ENCODE measurements around the gene UPF3A. TPM values are rescaled to one million over a fixed set of nuclear protein-coding genes. Genes with fewer than 3 reads are reported as not detected.
A peak's percentile ranks its signal among the peaks of the same experiment; 100 is the strongest.

Gene UPF3A
- total and polyA plus RNA-seq, 9 of the 15 experiments (the other 6 are each of a cell fraction or from before 2014, with no cell fraction given) = 15.6 to 76.5 (median 40.9) TPM

DNA sequence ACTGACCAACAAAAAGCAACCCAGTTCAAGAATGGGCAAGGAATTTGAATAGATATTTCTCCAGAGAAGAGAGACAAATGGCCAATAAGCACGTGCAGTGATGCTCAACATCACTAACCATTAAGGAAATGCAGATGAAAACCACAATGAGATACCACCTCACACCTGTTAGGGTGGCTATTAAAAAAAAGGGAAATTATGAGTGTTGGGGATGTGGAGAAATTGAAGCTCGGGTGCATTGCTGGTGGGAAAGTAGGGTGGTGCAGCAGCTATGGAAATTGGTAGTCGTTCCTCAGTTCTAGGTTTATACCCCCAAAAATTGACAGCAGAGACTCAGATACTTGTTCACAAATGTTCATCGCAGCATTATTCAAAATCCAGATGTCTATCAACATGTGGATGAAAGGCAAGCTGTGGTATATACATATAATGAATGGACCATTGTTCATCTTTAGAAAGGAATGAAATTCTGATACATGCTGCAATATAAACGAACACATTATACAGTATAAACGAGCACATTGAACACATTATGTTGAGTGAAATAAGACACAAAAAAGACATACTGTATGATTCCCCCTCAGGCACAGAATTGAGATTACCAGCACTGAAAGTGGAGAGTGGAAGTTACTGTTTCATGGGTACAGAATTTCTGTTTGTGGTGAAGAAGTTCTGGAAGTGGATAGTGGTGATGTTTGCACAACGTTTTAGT is 33.8 kb downstream of the UPF3A start:
- H3K9ac ChIP-seq (ENCODE audit: insufficient read depth in 1 of 2, low read depth in 2 of 2, low read length in 2 of 2) = peak overlapping the region; percentile 70 to 88
- ChIA-PET CTCF (ENCODE audit: low intra/inter-chr PET ratio) (no interaction called here), POLR2A (no interaction called here)
- H3K4me3 ChIP-seq = peak overlapping the region; percentile 75
- no peaks in the 10 kb centered on the region for H3K9me1 ChIP-seq (ENCODE audit: control insufficient read depth, insufficient read depth, low read length)
- H3K36me3 ChIP-seq (ENCODE audit: control insufficient read depth, insufficient read depth, low read length) = peaks cover 5% of the 10 kb centered on the region; the same call in 2 of the 3 replicates
- in situ Hi-C loops (cut with MboI) = no loop called here
- H3K27me3 ChIP-seq (ENCODE audit: control insufficient read depth in 2 of 2, insufficient read depth in 2 of 2, low read length in 2 of 2) = no peaks in the 10 kb centered on the region
- peaks cover 10% of the 10 kb centered on the region; the same call in 1 of the 2 replicates for H4K20me1 ChIP-seq (replicated peaks; ENCODE audit: control insufficient read depth, insufficient read depth, low read length)
- H3K4me2 ChIP-seq (ENCODE audit: insufficient read depth, low read length) = peak overlapping the region; percentile 89
- FAIRE-seq (peak; percentile 48), ATAC-seq (no peak), DNase-seq (ENCODE audit: extremely low read depth in 1 of 4, low spot score in 3 of 4) (no peak)
- H3K4me1 ChIP-seq (replicated peaks in 1 of 2; ENCODE audit: control insufficient read depth in 2 of 2, insufficient read depth in 2 of 2, low read length in 2 of 2) = peaks cover 20 to 21% of the 10 kb centered on the region in 2 experiments; a peak in 4 of 5 replicates
- TSS peak; percentile 69 for BruUV-seq (replicated peaks)
- peak overlapping the region; percentile 77 for H3K27ac ChIP-seq (ENCODE audit: extremely low read depth, low read depth, low read length)
- TF ChIP-seq HNRNPH1 (optimal IDR thresholded peaks at IDR 0.05; ENCODE audit: low read depth, low read length) (no peak), TEAD4 (IDR thresholded peaks at IDR 0.05; ENCODE audit: low read length) (0 out of 2 replicates have a peak, but pooled peaks have one; percentile 18), TEAD4 (CRISPR knock-in tag; IDR thresholded peaks at IDR 0.05; ENCODE audit: borderline replicate concordance) (no peak)
- intact Hi-C loops (cut with micrococcal nuclease) = no loop called here
- peaks cover 73% of the 10 kb centered on the region for H3K79me2 ChIP-seq (ENCODE audit: control insufficient read depth, insufficient read depth, low read length)
- under 1% methylated on average over 7 of the region's 7 CpGs for WGBS (ENCODE audit: insufficient coverage, low coverage, missing lambda C conversion rate)
- H3K9me3 ChIP-seq (replicated peaks; ENCODE audit: control insufficient read depth, insufficient read depth, low read depth, low read length) = no peaks in the 10 kb centered on the region
- H2AFZ ChIP-seq (ENCODE audit: low read depth, low read length) = peak overlapping the region; percentile 71; the same call in 1 of the 2 replicates

DNA sequence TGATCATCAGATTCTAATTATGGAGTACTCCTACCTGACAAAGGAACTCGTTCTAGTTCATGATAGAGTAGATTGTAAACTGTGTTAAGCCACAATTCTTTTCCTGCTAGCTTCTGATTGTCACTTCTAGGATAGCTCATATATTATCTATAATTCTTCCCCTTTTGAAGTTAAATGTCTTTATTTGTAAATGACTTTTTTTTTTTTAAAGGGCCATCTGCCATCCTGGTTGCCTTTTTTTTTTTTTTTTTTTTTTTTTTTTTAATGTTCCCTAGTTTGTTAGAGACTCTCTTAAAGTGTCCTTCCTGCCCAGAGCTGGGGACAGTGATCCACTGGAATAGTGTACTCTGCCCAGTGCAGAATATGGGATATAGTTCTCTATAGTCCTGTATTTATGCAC is 37.2 kb downstream of the UPF3A start:
- CTCF ChIA-PET (ENCODE audit: low intra/inter-chr PET ratio) = no interaction called here
- no peak overlapping the region for H2AFZ ChIP-seq (ENCODE audit: low read depth, low read length)
- ATAC-seq (no peak), FAIRE-seq (no peak), DNase-seq (ENCODE audit: extremely low read depth in 1 of 4, low spot score in 3 of 4) (no peak)
- no peaks in the 10 kb centered on the region for H3K9me3 ChIP-seq (replicated peaks; ENCODE audit: control insufficient read depth, insufficient read depth, low read depth, low read length)
- H3K9ac ChIP-seq (ENCODE audit: insufficient read depth in 1 of 2, low read depth in 2 of 2, low read length in 2 of 2) = 0 out of 4 replicates have a peak overlapping the region, but pooled peaks of 1 of the 2 experiments have one; percentile 20
- 0% methylated on average over 1 of the region's 1 CpG for WGBS (ENCODE audit: insufficient coverage, low coverage, missing lambda C conversion rate)
- H3K27ac ChIP-seq (ENCODE audit: extremely low read depth, low read depth, low read length) = peak overlapping the region; percentile 3; the same call in 1 of the 3 replicates
- 0 out of 2 replicates have a peak overlapping the region, but pooled peaks have one; percentile 25 for H3K4me2 ChIP-seq (ENCODE audit: insufficient read depth, low read length)
- H4K20me1 ChIP-seq (replicated peaks; ENCODE audit: control insufficient read depth, insufficient read depth, low read length) = peaks cover 12% of the 10 kb centered on the region; the same call in 1 of the 2 replicates
- peaks cover 22 to 27% of the 10 kb centered on the region in 2 experiments; a peak in 4 of 5 replicates for H3K4me1 ChIP-seq (replicated peaks in 1 of 2; ENCODE audit: control insufficient read depth in 2 of 2, insufficient read depth in 2 of 2, low read length in 2 of 2)
- intact Hi-C loops (cut with micrococcal nuclease) (no loop called here), in situ Hi-C loops (cut with MboI) (no loop called here)
- H3K36me3 ChIP-seq (ENCODE audit: control insufficient read depth, insufficient read depth, low read length) = peaks cover 37% of the 10 kb centered on the region
- no peak overlapping the region for H3K4me3 ChIP-seq
- no peaks in the 10 kb centered on the region for H3K9me1 ChIP-seq (ENCODE audit: control insufficient read depth, insufficient read depth, low read length)
- H3K79me2 ChIP-seq (ENCODE audit: control insufficient read depth, insufficient read depth, low read length) = peaks cover 84% of the 10 kb centered on the region
- BruUV-seq (replicated peaks) = no TSS peak
- POLR2A ChIA-PET = interaction anchor here (0.6 to 1.0 kb wide), 2 partner anchors 16 to 34 kb away, joined by 3 read pairs; no protein-coding TSS in a partner anchor
- H3K27me3 ChIP-seq (ENCODE audit: control insufficient read depth in 2 of 2, insufficient read depth in 2 of 2, low read length in 2 of 2) = no peaks in the 10 kb centered on the region
- TF ChIP-seq KDM1A (IDR thresholded peaks at IDR 0.05) = no peak

Measured in K562 (cell line).